Measurements from ENCODE around the gene KDM4C.

The KDM4C gene

GRCh38 chr9:6869081-6869948 lies 111.5 kb downstream of the KDM4C start:
- no peak for DNase-seq (ENCODE audit: low read depth in 3 of 3)

- DNase-seq (ENCODE audit: low read depth in 3 of 3): no peak
These were observed 112.4 kb downstream of the KDM4C start for GRCh38 chr9:6870149-6870548.

GRCh38 chr9:6870650-6871477 lies 113.1 kb downstream of the KDM4C start:
- no peak for DNase-seq (ENCODE audit: low read depth in 3 of 3)

DNA sequence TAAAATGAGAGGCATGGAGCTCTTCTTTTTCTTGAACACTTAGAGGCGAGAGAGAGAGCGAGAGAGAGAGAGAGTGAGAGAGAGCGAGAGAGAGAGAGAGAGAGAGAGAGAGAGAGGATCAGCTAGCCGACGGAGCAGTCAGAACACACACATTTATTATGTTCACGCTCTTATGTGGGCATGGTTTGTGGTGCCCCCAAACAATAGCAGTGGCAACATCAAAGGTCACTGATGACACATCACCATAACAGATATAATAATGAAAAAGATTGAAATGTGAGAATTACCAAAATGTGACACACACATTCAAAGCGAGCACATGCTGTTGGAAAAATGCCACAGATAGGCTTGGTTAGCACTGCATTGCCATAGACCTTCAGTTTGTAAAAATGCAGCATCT lies 116.1 kb downstream of the KDM4C start:
- DNase-seq (ENCODE audit: low read depth in 3 of 3): no peak

GRCh38 chr9:6876195-6876894 lies 118.6 kb downstream of the KDM4C start:
- DNase-seq (ENCODE audit: low read depth in 3 of 3): no peak

DNA sequence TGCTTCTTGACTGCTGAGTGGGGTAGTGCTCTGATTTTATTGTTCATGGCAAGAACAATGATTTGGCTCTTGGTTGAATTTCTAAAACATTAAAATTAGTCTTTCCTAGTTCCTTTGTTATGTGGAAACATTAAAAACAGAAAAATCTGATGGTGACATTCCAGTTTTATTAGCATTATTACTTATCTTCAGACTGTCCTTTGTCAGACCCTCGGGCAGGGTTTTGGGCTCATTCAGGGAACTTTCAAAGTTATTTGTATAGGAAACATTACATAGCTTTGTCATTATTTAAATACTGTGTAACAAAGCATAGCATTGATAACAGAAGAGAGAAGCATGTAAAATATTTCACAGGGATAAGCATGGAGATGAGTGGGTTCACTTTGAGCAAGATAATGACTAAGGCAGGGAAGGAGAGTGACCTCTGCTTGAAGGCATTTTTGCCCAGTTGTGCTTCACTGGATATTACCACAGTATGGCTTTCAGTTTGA lies 119.9 kb downstream of the KDM4C start:
- DNase-seq (ENCODE audit: low read depth in 3 of 3): no peak

DNA sequence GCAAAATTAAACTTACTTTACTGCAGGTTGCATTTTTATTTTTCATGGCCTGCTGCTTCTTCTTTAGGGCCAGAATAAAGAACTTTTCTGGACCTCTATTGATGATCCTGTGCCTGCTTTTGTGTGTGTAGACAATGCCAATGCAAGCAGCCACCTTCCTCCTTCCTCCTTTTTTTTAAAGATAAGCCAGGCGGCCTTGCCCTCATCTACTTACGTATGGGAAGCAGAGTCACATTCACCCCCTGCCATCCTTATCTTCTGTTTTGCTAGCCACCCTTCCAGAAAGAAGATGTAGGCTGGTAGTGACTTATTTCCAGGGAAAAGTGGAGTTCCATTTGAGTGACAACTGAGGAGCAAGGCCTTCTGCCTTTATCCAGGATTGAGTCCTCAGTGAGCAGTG lies 122.9 kb downstream of the KDM4C start:
- no peak for DNase-seq (ENCODE audit: low read depth in 3 of 3)

DNA sequence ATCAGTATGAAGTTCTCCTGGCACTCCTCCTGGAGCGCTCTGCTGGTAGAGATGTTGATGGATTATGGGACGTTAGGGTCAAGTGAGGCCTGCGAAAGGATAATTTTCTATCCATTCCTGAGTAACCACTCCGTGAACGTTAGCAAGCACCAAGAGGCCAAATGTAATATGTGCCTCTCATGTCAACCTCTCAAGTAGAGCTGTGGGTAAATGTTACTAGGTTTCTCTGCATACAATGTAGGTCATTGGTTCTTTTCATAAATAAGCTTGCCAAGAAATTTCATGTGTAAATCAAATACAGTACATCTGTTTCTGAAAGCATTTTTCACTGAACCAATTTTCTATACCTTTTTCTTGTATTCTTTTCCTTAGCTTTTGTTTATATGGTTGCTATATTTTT lies 126.3 kb downstream of the KDM4C start:
- DNase-seq (ENCODE audit: low read depth in 3 of 3): no peak

DNA sequence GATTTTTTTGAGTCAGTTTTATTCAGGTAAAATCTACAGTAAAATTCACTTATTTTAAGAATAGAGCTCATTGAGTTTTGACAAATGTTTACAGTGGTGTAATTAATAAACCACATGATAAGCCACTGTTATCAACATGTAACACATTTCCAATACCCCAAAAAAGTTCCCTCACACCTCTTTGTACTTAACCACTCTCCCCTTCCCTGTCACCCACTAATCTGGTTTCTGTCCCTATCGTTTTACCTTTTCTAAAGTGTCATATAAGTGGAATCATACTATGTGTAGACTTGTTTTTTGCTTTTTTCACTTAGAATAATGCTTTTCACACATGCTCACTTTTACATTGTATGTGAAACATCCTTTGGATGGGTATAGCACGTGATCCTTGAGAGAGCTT lies 127.2 kb downstream of the KDM4C start:
- no peak for DNase-seq (ENCODE audit: low read depth in 3 of 3)

GRCh38 chr9:6887051-6887450 lies 129.3 kb downstream of the KDM4C start:
- DNase-seq (ENCODE audit: low read depth in 3 of 3): no peak

DNA sequence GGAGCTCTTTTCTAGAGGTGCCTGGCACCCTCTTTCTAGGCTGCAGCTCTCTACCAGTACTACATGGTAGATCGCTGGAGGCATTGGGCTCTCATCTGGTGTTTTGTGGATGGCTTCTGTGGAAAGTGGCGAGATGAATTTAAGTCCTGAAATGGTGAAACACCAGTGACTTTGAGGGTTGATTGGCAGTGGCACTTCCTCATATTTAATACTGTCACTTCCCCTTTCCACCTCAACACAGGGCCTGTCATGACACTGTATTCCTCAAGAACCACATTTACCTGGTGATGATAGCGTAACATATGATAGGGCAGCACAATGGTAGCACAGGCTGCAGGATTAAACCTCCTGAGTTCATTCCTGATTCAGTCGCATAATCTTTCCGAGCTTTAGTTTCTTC lies 132.1 kb downstream of the KDM4C start:
- no peak for DNase-seq (ENCODE audit: low read depth in 3 of 3)

- no peak for DNase-seq (ENCODE audit: low read depth in 3 of 3)
These were observed 135.8 kb downstream of the KDM4C start for GRCh38 chr9:6893350-6894131.

GRCh38 chr9:6894135-6894534 lies 136.4 kb downstream of the KDM4C start:
- DNase-seq (ENCODE audit: low read depth in 3 of 3): no peak

- DNase-seq (ENCODE audit: low read depth in 3 of 3): no peak
These were observed 138.0 kb downstream of the KDM4C start for GRCh38 chr9:6895754-6896153.

- DNase-seq (ENCODE audit: low read depth in 3 of 3): no peak
These were observed 138.8 kb downstream of the KDM4C start for GRCh38 chr9:6896562-6896961.

DNA sequence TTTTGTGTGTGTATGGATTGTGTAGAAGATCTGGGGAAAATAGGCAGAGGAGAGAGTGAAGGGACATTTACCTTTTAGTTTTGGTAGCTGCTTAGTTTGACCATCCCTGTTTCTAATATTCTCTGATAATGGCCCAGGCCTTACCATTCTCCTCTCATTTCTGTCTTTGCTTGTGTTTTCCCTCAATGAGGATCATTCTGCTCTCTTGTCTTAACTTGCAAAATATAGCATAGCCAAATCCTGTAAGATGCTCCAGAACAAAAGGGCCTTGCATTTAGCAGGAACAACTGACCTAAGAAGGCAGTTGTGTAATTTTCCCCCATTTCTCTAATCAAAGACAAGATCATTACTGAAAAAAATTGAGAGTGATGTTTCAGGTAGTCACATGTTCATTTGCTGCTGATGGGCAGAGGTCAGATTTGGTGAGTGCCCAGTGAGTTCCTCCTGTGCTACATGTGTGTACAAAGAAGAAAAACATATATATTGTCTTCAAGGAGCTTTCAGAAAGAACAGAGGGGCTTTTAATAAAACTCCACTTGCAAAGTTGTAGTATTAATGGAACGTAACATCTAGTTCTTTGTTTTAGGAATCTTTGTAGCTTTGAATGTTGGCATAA lies 139.5 kb downstream of the KDM4C start:
- no peak for DNase-seq (ENCODE audit: low read depth in 3 of 3)

GRCh38 chr9:6897898-6898302 lies 140.1 kb downstream of the KDM4C start:
- DNase-seq (ENCODE audit: low read depth in 3 of 3): no peak

- no peak for DNase-seq (ENCODE audit: low read depth in 3 of 3)
These were observed 141.5 kb downstream of the KDM4C start for GRCh38 chr9:6899274-6899673.

DNA sequence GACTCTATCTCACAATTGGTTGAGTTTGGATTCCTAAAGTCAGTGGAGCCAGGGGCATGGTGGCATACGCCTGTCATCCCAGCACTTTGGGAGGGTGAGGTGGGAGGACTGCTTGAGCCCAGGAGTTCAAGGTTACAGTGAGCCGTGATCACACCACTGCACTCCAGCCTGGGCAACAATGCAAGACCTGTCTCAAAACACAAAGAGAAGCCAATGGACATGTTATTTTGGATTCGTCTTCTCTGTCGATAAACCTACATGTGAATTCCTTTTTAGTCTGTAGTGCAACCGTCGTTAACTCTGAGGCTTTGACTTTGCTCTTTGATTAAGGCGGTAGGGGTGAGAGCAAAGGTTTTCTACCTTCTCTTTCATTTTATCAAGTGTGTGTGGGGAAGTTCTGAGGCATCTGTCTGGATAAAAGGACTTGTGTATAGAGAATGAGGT lies 142.7 kb downstream of the KDM4C start:
- DNase-seq (ENCODE audit: low read depth in 3 of 3): no peak

- DNase-seq (ENCODE audit: low read depth in 3 of 3): no peak
These were observed 143.4 kb downstream of the KDM4C start for GRCh38 chr9:6901180-6901579.

DNA sequence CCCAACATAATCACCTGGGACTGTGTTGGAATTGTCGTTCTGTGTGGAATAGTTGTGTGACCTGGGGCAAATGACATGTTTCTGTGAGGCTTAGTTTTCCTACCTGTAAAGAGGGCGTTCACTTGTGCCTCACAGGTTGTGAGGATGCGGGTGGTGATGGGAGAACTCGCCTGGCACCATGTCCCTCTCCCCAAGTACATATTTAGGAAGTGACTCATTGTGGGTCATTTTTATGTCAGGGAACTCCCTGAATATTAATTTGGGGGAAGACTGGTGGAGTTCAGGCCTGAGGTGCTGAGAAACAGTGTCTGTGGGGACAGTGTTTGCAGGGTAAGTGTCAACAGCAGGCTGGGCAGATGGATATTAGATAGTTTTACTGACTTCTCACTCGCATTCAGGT lies 144.7 kb downstream of the KDM4C start:
- DNase-seq (ENCODE audit: low read depth in 3 of 3): no peak
